Testis (tissue), 2 donors: ENCODE data around the gene DCXR.

Experiments used
- POLR2A ChIP-seq: fragments of 450-650 bp; IDR thresholded peaks from one replicate; pipeline ENCODE4 v1.6.1; 2017; ENCODE audit warnings: antibody characterized with exemption, mild to moderate bottlenecking, moderate library complexity
- TF ChIP-seq, protein P1 (sequence below), 3 experiments: fragments of 450-650 bp in 2 of 3; fragments of 200-600 bp in 1 of 3; sonication (generic) in 1 of 3; IDR thresholded peaks; one replicate each; pipeline ENCODE4 v1.5.1; 2016 to 2019; ENCODE audit warnings: antibody characterized with exemption in 3 of 3, mild to moderate bottlenecking in 2 of 3, moderate library complexity in 1 of 3

DNA sequence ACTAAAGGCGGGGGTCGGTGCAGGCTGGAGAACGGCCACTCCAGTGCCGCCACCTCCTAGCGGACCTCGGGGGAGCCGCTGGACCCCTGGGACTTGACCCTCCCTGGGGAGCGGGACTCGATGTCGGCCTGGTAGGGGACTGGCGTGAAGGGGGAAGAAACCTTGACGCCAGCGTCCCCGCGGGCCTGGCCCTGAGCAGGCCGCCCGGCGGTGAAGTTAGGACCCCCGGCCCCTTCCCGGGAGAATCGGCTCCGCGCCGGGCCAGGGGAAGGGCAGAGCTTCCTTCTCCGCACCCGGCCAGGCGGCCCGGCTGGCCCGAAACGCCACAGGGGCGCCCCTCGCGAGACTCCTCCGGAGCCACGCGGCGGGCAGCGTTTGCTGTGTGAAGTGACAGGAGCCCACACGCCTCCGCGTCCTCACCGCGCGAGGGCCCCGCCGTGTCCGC is 27.7 kb upstream of the DCXR start:
- TF ChIP-seq, protein P1, sequence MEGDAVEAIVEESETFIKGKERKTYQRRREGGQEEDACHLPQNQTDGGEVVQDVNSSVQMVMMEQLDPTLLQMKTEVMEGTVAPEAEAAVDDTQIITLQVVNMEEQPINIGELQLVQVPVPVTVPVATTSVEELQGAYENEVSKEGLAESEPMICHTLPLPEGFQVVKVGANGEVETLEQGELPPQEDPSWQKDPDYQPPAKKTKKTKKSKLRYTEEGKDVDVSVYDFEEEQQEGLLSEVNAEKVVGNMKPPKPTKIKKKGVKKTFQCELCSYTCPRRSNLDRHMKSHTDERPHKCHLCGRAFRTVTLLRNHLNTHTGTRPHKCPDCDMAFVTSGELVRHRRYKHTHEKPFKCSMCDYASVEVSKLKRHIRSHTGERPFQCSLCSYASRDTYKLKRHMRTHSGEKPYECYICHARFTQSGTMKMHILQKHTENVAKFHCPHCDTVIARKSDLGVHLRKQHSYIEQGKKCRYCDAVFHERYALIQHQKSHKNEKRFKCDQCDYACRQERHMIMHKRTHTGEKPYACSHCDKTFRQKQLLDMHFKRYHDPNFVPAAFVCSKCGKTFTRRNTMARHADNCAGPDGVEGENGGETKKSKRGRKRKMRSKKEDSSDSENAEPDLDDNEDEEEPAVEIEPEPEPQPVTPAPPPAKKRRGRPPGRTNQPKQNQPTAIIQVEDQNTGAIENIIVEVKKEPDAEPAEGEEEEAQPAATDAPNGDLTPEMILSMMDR (IDR thresholded peaks at IDR 0.05): no peak
- TF ChIP-seq POLR2A: no peak
